ENCODE results near the gene ZDHHC14. TPM values are rescaled to one million over a fixed set of nuclear protein-coding genes. Genes with fewer than 3 reads are reported as not detected.

ZDHHC14 gene
- polyA plus RNA-seq, 1 donor (not counting 4 experiments of a cell fraction or from before 2014, with no cell fraction given), result 6.4 TPM

DNA sequence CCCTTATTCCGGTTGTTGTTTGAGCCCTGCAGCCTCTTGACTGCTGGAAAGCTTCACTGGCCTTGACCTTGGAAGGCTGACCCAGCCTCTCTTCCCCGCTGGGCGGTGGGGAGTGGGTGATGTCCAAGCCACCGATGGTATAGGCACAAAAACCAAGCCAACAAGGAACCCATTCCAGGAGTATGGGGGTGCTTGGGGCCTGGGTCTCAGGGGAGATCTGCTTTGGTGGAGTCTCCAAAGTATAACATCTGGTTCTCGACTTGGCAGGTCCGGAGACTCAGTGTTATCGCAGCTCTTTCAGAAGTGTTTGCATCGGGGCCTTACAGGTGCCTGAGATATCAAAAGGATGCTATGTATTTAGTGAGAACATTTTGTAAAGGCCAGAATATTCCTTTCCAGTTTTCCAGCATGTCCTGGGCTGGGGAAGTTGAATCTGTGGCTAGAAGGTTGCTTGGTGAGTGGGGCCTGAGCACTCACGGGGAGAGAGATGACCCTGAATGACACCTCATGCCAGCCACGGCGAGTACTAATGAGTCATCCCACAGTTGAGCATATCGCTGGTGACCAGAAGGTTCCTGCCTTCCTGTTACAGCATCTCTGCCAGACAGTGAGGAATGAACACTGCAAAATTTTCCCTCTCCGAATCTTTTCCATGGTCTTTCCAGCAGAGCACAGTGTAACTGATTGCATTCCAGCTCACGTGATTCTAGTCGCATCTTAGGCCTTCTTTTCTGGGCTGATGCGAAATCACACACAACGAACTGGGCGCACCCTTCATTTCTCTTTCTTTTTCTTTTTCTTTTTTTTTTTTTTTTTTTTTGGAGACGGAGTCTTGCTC, 133.9 kb downstream of the ZDHHC14 start:
- TF ChIP-seq EZH2 (IDR thresholded peaks at IDR 0.05; ENCODE audit: low read length), result no peak
- TF ChIP-seq, protein P1, sequence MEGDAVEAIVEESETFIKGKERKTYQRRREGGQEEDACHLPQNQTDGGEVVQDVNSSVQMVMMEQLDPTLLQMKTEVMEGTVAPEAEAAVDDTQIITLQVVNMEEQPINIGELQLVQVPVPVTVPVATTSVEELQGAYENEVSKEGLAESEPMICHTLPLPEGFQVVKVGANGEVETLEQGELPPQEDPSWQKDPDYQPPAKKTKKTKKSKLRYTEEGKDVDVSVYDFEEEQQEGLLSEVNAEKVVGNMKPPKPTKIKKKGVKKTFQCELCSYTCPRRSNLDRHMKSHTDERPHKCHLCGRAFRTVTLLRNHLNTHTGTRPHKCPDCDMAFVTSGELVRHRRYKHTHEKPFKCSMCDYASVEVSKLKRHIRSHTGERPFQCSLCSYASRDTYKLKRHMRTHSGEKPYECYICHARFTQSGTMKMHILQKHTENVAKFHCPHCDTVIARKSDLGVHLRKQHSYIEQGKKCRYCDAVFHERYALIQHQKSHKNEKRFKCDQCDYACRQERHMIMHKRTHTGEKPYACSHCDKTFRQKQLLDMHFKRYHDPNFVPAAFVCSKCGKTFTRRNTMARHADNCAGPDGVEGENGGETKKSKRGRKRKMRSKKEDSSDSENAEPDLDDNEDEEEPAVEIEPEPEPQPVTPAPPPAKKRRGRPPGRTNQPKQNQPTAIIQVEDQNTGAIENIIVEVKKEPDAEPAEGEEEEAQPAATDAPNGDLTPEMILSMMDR (optimal IDR thresholded peaks at IDR 0.05 in 1 of 3, IDR thresholded peaks at IDR 0.05 in 1 of 3, conservative IDR thresholded peaks at IDR 0.05 in 1 of 3; ENCODE audit: extremely low read depth in 1 of 3, insufficient read depth in 2 of 3, low read length in 3 of 3), result no peak

DNA sequence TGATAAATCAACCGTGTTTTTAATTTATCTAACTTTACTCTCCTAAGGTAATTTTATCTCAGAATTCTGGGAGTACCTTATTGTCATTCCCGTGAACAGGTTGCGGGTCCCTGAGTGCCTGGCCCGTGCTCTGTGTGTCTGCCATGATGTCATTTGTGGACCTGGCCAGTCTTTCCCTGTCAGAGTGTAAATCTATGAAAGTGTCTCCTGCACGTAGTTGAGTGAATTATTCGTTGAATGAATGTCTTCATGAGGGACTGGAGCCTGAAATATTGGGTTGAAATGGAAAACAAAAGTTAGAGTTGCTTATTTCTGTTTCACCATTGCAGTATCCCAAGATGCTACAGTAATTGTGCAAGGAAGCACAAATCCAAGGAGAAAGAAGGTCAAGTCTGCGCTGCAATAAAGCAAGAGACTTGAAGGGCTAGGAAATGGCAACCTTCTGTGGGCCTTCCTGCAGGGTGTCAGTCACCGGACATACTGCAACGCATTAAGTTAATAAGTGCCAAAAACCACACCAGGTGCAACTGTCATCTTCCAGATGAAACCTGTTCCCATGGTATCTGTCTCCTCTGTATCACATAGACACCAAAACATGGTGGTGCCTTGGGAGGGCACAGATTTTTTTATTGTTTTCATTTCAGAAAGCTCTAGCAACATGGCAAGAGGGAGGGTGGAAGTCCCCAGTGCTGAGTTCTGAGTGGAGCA, 135.5 kb downstream of the ZDHHC14 start:
- no peak overlapping the region for H3K9ac ChIP-seq (ENCODE audit: control insufficient read depth, extremely low read depth, insufficient read depth, low read length)
- no peaks in the 10 kb centered on the region for H3K9me3 ChIP-seq (ENCODE audit: control insufficient read depth, low read depth, low read length)
- TF ChIP-seq, protein P1 (optimal IDR thresholded peaks at IDR 0.05 in 1 of 3, IDR thresholded peaks at IDR 0.05 in 1 of 3, conservative IDR thresholded peaks at IDR 0.05 in 1 of 3; ENCODE audit: extremely low read depth in 1 of 3, insufficient read depth in 2 of 3, low read length in 3 of 3), result no peak
- TF ChIP-seq EZH2 (IDR thresholded peaks at IDR 0.05; ENCODE audit: low read length), result no peak
- H3K4me3 ChIP-seq (ENCODE audit: control insufficient read depth in 2 of 3, extremely low read depth in 1 of 3, insufficient read depth in 2 of 3, low read depth in 1 of 3, low read length in 3 of 3), result no peak overlapping the region
- H2AFZ ChIP-seq (ENCODE audit: control insufficient read depth, low read length), result no peak overlapping the region
- dilution Hi-C loops (cut with MboI; ENCODE audit: extremely low pct_ligation_motif_present, low sequenced_read_pairs), result no loop called here
- H3K79me2 ChIP-seq (ENCODE audit: control insufficient read depth, insufficient read depth, low read length), result no peaks in the 10 kb centered on the region
- H4K20me1 ChIP-seq (ENCODE audit: control insufficient read depth, extremely low read depth, insufficient read depth, low read length), result no peaks in the 10 kb centered on the region
- no peaks in the 10 kb centered on the region for H3K9me1 ChIP-seq (ENCODE audit: control insufficient read depth, extremely low read depth, insufficient read depth, low read length)
- no peak overlapping the region for H3K27ac ChIP-seq (ENCODE audit: control insufficient read depth, insufficient read depth, low read length)
- H3K4me2 ChIP-seq (ENCODE audit: control insufficient read depth, extremely low read depth, insufficient read depth, low read depth, low read length), result no peak overlapping the region
- DNase-seq (ENCODE audit: low read depth, low spot score) (no peak), FAIRE-seq (no peak)
- peaks cover 22% of the 10 kb centered on the region for H3K4me1 ChIP-seq (ENCODE audit: control insufficient read depth, extremely low read depth, insufficient read depth, low read length)
- no peaks in the 10 kb centered on the region for H3K27me3 ChIP-seq (ENCODE audit: control insufficient read depth, extremely low read depth, insufficient read depth, low read length)
- H3K36me3 ChIP-seq (ENCODE audit: control insufficient read depth in 2 of 2, extremely low read depth in 1 of 2, insufficient read depth in 2 of 2, low read length in 2 of 2), result no peaks in the 10 kb centered on the region

More for the DNA sequence above, 133.9 kb downstream of the ZDHHC14 start:
- Histone ChIP-seq H3K4me1 (ENCODE audit: control insufficient read depth, extremely low read depth, insufficient read depth, low read length) (peaks cover 22% of the 10 kb centered on the region), H3K9ac (ENCODE audit: control insufficient read depth, extremely low read depth, insufficient read depth, low read length) (no peak overlapping the region), H3K27ac (ENCODE audit: control insufficient read depth, insufficient read depth, low read length) (no peak overlapping the region), H3K79me2 (ENCODE audit: control insufficient read depth, insufficient read depth, low read length) (no peaks in the 10 kb centered on the region), H4K20me1 (ENCODE audit: control insufficient read depth, extremely low read depth, insufficient read depth, low read length) (no peaks in the 10 kb centered on the region), H3K4me3 (ENCODE audit: control insufficient read depth in 2 of 3, extremely low read depth in 1 of 3, insufficient read depth in 2 of 3, low read depth in 1 of 3, low read length in 3 of 3) (no peak overlapping the region), H3K27me3 (ENCODE audit: control insufficient read depth, extremely low read depth, insufficient read depth, low read length) (no peaks in the 10 kb centered on the region), H3K4me2 (ENCODE audit: control insufficient read depth, extremely low read depth, insufficient read depth, low read depth, low read length) (no peak overlapping the region), H3K36me3 (ENCODE audit: control insufficient read depth in 2 of 2, extremely low read depth in 1 of 2, insufficient read depth in 2 of 2, low read length in 2 of 2) (no peaks in the 10 kb centered on the region), H3K9me3 (ENCODE audit: control insufficient read depth, low read depth, low read length) (no peaks in the 10 kb centered on the region), H2AFZ (ENCODE audit: control insufficient read depth, low read length) (no peak overlapping the region), H3K9me1 (ENCODE audit: control insufficient read depth, extremely low read depth, insufficient read depth, low read length) (no peaks in the 10 kb centered on the region)
- no peak for DNase-seq (ENCODE audit: low read depth, low spot score)
- dilution Hi-C loops (cut with MboI; ENCODE audit: extremely low pct_ligation_motif_present, low sequenced_read_pairs), result no loop called here
- FAIRE-seq, result no peak
